ENCODE data around the gene RFX3.

- TF ChIP-seq, protein P1, sequence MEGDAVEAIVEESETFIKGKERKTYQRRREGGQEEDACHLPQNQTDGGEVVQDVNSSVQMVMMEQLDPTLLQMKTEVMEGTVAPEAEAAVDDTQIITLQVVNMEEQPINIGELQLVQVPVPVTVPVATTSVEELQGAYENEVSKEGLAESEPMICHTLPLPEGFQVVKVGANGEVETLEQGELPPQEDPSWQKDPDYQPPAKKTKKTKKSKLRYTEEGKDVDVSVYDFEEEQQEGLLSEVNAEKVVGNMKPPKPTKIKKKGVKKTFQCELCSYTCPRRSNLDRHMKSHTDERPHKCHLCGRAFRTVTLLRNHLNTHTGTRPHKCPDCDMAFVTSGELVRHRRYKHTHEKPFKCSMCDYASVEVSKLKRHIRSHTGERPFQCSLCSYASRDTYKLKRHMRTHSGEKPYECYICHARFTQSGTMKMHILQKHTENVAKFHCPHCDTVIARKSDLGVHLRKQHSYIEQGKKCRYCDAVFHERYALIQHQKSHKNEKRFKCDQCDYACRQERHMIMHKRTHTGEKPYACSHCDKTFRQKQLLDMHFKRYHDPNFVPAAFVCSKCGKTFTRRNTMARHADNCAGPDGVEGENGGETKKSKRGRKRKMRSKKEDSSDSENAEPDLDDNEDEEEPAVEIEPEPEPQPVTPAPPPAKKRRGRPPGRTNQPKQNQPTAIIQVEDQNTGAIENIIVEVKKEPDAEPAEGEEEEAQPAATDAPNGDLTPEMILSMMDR (IDR thresholded peaks at IDR 0.05; ENCODE audit: borderline replicate concordance, extremely low read depth, low read length, poor library complexity, severe bottlenecking): no peak
- no peak for TF ChIP-seq EZH2 (IDR thresholded peaks at IDR 0.05; ENCODE audit: borderline replicate concordance, low read depth, low read length, severe bottlenecking)
These were observed 89.0 kb downstream of the RFX3 start for GRCh38 chr9:3436629-3437420.
